ENCODE data around the gene HGS.
A peak's percentile ranks its signal among the peaks of the same experiment; 100 is the strongest.
"Not testable (repeated sequence)": the region's sequence is repeated elsewhere in the genome, so short reads cannot be mapped to it uniquely, and the experiment has no call there.

The HGS gene

GRCh38 chr17:81722184-81723120 lies 38.6 kb downstream of the HGS start:
- DNase-seq: no peak

DNA sequence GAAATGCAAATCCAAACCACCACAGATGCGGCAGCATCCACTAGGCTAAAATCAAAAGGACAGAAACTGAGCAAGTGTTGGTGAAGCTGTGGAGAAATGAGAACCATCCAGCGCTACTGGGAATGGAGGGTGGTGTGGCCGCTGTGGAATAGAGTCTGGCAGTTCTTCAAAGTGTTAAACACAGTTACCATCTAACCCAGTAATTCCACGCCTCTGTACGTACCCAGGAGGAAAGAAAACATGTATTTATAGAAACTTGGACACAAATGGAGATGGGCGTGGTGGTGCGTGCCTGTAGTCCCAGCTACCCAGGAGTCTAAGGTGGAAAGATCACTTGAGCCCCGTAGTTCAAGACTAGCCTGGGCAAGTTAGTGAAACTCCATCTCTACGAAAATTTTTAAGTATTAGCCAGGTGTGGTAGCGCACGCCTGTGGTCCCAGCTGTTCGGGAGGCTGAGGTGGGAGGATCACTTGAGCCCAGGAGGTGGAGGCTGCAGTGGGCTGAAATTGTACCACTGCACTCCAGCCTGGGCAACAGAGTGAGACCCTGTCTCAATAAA lies 39.9 kb downstream of the HGS start:
- DNase-seq: no peak

- no peak for DNase-seq
Observed at GRCh38 chr17:81725439-81725838, 41.6 kb downstream of the HGS start.

GRCh38 chr17:81726004-81726403 lies 42.2 kb downstream of the HGS start:
- DNase-seq: no peak

DNA sequence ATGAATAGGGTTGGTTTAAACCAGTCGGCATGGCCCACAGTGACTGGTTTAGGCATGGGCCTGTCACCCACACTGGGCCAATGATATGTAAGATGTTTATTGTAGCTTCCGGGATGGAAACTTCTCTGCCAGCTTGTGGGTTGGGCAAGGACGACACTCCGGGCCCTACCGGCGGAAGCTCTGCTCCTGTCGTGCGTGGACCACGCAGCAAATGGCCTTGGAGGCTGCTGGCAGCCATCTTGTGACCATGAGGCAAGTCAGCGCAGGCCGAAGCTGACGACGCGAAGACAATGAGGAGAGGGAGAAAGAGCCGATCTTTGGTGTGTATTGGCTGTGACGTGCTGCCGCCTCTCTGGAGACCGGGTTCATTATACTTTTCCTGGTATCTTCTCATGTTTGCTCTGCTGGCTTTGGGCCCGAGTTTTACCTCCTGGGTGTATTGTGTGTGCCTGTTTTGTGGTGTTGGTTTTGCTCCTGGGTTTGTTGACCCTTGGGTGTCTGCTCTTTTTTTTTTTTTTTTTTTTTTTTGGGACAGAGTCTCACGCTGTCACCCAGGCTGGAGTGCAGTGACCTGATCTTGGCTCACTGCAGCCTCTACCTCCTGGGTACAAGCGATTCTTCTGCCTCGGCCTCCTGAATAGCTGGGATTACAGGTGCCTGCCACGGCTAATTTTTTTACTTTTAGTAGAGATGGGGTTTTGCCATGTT lies 43.7 kb downstream of the HGS start:
- no peak for DNase-seq

GRCh38 chr17:81733507-81734404 lies 49.9 kb downstream of the HGS start:
- DNase-seq: peak; percentile 49 to 74

DNA sequence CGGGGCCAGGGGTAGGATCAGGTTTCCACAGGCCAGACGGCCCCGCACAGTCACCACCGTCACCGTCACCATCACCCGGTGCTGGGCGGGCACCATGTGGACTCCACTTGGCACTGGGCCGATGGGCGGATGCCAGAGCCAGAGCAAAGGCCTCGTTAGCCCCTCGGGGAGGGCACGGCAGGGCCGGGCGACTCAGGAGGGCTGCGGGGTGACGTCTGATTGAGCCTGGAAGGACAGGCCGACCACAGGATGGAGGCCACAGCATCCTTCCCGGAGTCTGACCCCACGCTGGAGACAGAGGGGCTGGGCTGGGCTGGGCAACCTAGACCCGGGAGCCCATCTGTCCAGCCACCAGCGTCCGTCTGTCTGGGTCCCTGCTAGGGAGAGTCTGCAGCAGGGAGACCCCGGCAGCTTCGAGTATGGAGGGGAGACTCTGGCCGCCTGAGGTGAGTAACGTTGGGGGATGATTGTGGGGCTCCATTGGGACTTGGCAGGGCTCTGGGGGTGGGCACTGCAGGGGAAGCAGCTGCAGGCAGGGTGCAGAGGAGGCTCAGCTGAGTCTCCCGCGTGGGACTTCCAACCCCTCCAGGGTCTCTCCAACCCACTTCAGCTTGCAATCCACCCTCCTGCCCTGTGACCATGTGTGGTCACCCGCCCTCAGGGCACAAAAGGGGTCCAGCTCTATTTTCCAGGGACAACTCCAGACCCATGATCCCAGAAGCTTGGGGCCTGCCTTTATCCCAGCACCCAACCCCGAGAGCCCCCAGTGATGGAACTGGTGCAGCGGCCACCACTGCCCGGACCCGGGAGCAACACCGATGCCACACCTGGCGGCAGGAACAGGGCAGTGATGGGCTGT lies 50.8 kb downstream of the HGS start:
- DNase-seq: no peak

- no peak for DNase-seq
Observed at GRCh38 chr17:81735264-81736102, 51.7 kb downstream of the HGS start.

- no peak for DNase-seq
Observed at GRCh38 chr17:81737947-81738800, 54.4 kb downstream of the HGS start.

- no peak for DNase-seq
Observed at GRCh38 chr17:81738801-81739393, 55.1 kb downstream of the HGS start.

GRCh38 chr17:81739593-81739992 lies 55.8 kb downstream of the HGS start:
- not testable (repeated sequence) for DNase-seq

GRCh38 chr17:81740395-81740961 lies 56.7 kb downstream of the HGS start:
- DNase-seq: no peak

- DNase-seq: no peak
Observed at GRCh38 chr17:81741049-81741593, 57.3 kb downstream of the HGS start.

DNA sequence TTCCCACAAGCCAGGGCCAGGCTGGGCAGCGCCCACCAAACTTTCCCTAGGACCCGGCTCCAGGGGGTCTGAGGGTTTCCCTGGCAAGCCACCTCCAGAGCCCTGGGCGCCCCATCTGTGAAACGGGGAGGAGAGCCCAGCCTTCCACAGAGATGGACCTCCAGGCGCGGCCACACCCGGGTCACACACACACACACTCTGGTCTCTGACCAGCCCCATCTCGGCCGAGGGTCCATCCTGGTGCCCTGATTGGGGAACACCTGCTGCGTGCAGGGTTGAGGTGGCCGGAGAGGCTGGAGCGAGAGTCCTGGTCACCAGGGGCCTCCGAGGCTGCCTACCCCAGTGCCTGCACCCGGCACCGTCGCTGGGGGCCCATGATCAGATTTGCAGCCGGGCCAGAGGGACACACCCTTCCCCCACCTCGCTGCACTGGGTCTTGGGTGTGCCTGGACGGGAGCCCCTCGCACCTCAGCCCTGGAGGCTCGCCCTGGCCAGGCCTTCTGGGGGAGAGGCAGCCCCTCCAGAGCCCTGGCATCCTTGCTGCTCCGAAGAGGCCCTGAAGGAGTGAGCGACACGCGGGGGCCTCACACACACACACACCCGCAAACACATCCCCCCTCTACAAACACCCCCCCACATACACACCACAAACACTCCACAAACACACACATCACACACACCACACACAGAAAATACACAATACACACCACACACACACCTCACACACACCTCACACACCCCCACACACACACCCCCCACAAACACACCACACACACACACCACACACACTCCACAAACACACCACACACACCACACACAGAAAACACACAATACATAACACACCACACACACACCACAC lies 58.0 kb downstream of the HGS start:
- no peak for DNase-seq

All from hippocampal formation (tissue), 2 donors.